ENCODE data around the gene ADAM12.

Gene ADAM12

DNA sequence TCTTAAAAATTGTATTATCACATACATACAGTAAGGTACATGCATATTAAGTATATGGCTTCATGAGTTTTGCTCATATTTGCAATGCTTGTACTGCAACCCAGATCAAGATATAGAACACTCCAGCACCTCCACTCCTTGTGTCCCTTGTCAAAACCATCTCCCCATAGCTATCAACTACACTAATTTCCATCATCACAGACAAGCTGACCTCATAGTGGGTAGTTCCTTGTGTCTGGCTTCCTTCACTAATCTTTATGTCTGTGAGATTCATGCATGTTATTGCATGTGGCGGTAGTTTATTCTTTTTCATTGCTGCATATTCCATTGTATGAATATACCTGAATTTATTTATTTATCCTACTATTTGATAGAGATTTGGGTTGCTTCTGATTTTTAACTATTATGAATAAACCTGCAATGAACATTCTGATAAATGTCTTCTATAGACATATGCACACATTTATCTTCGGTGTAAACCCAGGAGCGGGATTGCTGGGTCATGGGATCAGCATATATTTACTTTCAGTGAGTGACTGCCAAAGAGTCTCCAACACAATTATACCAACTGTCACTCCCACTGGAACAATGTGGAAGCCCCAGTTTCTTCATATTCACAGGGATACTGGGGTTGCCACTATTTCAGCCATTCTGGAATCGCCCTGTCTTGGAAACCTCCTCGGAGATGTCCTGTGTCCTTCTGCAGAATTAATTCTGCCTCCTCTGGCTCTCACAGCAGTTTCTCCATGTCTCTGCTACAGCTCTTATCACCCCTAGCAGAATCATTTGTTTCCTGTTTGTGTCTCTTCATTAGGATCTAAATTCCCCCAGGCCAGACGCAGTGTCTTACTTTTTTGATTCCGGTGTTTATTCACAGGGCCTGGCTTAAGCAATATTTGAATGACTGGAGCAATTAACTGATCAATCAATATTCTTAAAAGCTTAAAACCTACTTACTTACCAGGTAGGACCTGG lies 14.7 kb upstream of the ADAM12 start:
- H3K4me3 ChIP-seq (ENCODE audit: insufficient read depth, low read depth, low read length), result no peak overlapping the region
- H3K27ac ChIP-seq (ENCODE audit: insufficient read depth, low read depth, low read length, poor library complexity, severe bottlenecking), result no peak overlapping the region
- WGBS, 2 experiments, result 88 to 92% methylated on average over 6 of the region's 7 CpGs
- H3K36me3 ChIP-seq (ENCODE audit: control insufficient read depth, insufficient read depth, low read length), result no peaks in the 10 kb centered on the region
- no peaks in the 10 kb centered on the region for H3K9me3 ChIP-seq (ENCODE audit: control insufficient read depth, low read length)
- no peaks in the 10 kb centered on the region for H3K4me1 ChIP-seq (ENCODE audit: control insufficient read depth, insufficient read depth, low read length)
- H3K27me3 ChIP-seq (ENCODE audit: control insufficient read depth, insufficient read depth, low read length, poor library complexity, severe bottlenecking), result no peaks in the 10 kb centered on the region

DNA sequence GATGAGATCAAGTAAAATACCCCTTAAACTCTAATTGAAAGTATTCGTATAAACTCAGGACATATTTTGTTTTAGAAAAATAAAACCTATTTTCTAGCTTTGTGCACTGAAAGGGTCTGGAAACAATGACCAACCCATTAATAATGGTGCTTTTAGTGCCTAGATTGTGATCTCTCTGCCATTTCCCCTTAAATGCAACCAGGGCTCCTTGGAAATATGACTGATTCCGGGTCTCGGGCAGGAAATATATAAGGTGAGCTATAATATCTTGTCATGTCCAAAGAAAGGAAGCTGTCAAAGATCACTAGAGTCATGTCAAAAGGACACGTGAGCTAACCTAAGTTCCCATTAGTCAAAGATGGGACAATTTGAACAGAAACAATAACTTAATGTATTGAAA lies 12.4 kb upstream of the ADAM12 start:
- Histone ChIP-seq H3K4me3 (ENCODE audit: insufficient read depth, low read depth, low read length) (no peak overlapping the region), H3K27me3 (ENCODE audit: control insufficient read depth, insufficient read depth, low read length, poor library complexity, severe bottlenecking) (no peaks in the 10 kb centered on the region), H3K27ac (ENCODE audit: insufficient read depth, low read depth, low read length, poor library complexity, severe bottlenecking) (no peak overlapping the region), H3K9me3 (ENCODE audit: control insufficient read depth, low read length) (no peaks in the 10 kb centered on the region), H3K36me3 (ENCODE audit: control insufficient read depth, insufficient read depth, low read length) (no peaks in the 10 kb centered on the region), H3K4me1 (ENCODE audit: control insufficient read depth, insufficient read depth, low read length) (no peaks in the 10 kb centered on the region)
- 96 to 100% methylated on average over 3 to 4 of the region's 4 CpGs for WGBS, 2 experiments

- Histone ChIP-seq H3K27ac (ENCODE audit: insufficient read depth, low read depth, low read length, poor library complexity, severe bottlenecking) (no peak overlapping the region), H3K4me1 (ENCODE audit: control insufficient read depth, insufficient read depth, low read length) (no peaks in the 10 kb centered on the region), H3K9me3 (ENCODE audit: control insufficient read depth, low read length) (no peaks in the 10 kb centered on the region), H3K27me3 (ENCODE audit: control insufficient read depth, insufficient read depth, low read length, poor library complexity, severe bottlenecking) (no peaks in the 10 kb centered on the region), H3K4me3 (ENCODE audit: insufficient read depth, low read depth, low read length) (no peak overlapping the region), H3K36me3 (ENCODE audit: control insufficient read depth, insufficient read depth, low read length) (no peaks in the 10 kb centered on the region)
- 83 to 91% methylated on average over 3 to 4 of the region's 4 CpGs for WGBS, 2 experiments
Measured at GRCh38 chr10:126398924-126399323, 10.6 kb upstream of the ADAM12 start.

DNA sequence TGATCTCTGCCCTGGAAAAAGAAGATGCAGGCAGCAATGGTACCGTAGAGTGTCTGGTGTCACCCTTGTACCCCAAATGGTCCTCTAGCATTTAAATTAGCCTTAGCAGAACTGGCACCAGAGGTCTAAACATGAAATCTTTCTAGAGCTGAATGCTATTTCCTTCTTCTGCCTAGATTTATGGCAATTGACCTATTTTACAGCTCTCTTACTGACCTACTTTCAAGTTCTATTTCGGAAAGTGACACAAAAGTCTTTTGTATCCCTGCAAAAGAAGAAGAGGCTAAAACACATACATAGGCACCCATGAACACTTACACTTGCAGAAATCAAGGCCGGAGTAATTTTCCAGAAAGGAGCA lies 10.1 kb upstream of the ADAM12 start:
- WGBS, 2 experiments, result 82 to 88% methylated on average over 2 to 3 of the region's 3 CpGs
- H3K4me3 ChIP-seq (ENCODE audit: insufficient read depth, low read depth, low read length), result no peak overlapping the region

GRCh38 chr10:126397640-126398382 lies 9.5 kb upstream of the ADAM12 start:
- WGBS, 2 experiments, result 62 to 64% methylated on average over 4 of the region's 4 CpGs
- Histone ChIP-seq H3K27me3 (ENCODE audit: control insufficient read depth, insufficient read depth, low read length, poor library complexity, severe bottlenecking) (no peaks in the 10 kb centered on the region), H3K9me3 (ENCODE audit: control insufficient read depth, low read length) (no peaks in the 10 kb centered on the region), H3K27ac (ENCODE audit: insufficient read depth, low read depth, low read length, poor library complexity, severe bottlenecking) (no peak overlapping the region), H3K4me3 (ENCODE audit: insufficient read depth, low read depth, low read length) (no peak overlapping the region), H3K36me3 (ENCODE audit: control insufficient read depth, insufficient read depth, low read length) (no peaks in the 10 kb centered on the region), H3K4me1 (ENCODE audit: control insufficient read depth, insufficient read depth, low read length) (no peaks in the 10 kb centered on the region)

More for the DNA sequence above, 10.1 kb upstream of the ADAM12 start:
- H3K4me1 ChIP-seq (ENCODE audit: control insufficient read depth, insufficient read depth, low read length), result no peaks in the 10 kb centered on the region
- no peaks in the 10 kb centered on the region for H3K36me3 ChIP-seq (ENCODE audit: control insufficient read depth, insufficient read depth, low read length)
- H3K9me3 ChIP-seq (ENCODE audit: control insufficient read depth, low read length), result no peaks in the 10 kb centered on the region
- H3K27me3 ChIP-seq (ENCODE audit: control insufficient read depth, insufficient read depth, low read length, poor library complexity, severe bottlenecking), result no peaks in the 10 kb centered on the region
- H3K27ac ChIP-seq (ENCODE audit: insufficient read depth, low read depth, low read length, poor library complexity, severe bottlenecking), result no peak overlapping the region

DNA sequence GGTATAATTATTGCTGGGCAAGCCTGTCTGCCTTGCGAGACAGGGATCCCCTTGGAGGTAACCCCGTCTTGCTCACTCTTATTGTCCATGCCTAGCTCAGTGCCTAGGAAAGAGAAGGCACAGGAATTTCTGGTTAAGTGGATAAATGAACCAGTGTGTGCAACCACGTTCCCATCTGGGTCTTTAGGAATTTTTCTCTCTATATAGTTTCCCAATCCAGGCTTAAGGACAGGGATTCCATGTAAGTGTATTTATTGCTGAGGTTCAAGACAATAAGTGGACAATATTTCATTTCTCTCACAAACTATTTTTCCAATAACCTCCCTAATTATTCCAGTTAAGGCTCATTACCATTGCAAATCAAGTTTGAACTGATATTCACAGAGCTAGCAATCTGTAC lies 8.9 kb upstream of the ADAM12 start:
- no peaks in the 10 kb centered on the region for H3K9me3 ChIP-seq (ENCODE audit: control insufficient read depth, low read length)
- no peak overlapping the region for H3K4me3 ChIP-seq (ENCODE audit: insufficient read depth, low read depth, low read length)
- 94 to 97% methylated on average over 3 of the region's 3 CpGs for WGBS, 2 experiments
- no peaks in the 10 kb centered on the region for H3K4me1 ChIP-seq (ENCODE audit: control insufficient read depth, insufficient read depth, low read length)
- H3K27ac ChIP-seq (ENCODE audit: insufficient read depth, low read depth, low read length, poor library complexity, severe bottlenecking), result no peak overlapping the region
- H3K36me3 ChIP-seq (ENCODE audit: control insufficient read depth, insufficient read depth, low read length), result no peaks in the 10 kb centered on the region
- H3K27me3 ChIP-seq (ENCODE audit: control insufficient read depth, insufficient read depth, low read length, poor library complexity, severe bottlenecking), result no peaks in the 10 kb centered on the region

GRCh38 chr10:126394948-126395347 lies 6.7 kb upstream of the ADAM12 start:
- 91 to 92% methylated on average over 2 of the region's 2 CpGs for WGBS, 2 experiments

DNA sequence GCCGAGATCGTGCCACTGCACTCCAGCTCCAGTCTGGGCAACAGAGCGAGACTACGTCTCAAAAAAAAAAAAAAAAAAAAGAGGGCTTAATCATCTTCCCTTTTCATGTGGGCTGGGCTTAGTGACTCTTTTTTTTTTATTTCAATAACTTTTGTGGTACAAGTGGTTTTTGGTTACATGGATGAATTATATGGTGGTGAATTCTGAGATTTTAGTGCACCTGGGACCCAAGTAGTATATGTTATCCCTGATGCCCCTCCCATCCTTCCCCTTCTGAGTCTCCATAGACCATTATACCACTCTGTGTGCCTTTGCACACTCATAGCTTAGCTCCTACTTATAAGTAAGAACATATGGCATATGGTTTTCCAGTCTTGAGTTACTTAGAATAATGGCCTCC lies 4.8 kb upstream of the ADAM12 start:
- Histone ChIP-seq H3K27me3 (ENCODE audit: control insufficient read depth, insufficient read depth, low read length, poor library complexity, severe bottlenecking) (peaks cover 17% of the 10 kb centered on the region), H3K36me3 (ENCODE audit: control insufficient read depth, insufficient read depth, low read length) (no peaks in the 10 kb centered on the region), H3K4me1 (ENCODE audit: control insufficient read depth, insufficient read depth, low read length) (no peaks in the 10 kb centered on the region), H3K4me3 (ENCODE audit: insufficient read depth, low read depth, low read length) (no peak overlapping the region), H3K9me3 (ENCODE audit: control insufficient read depth, low read length) (no peaks in the 10 kb centered on the region), H3K27ac (ENCODE audit: insufficient read depth, low read depth, low read length, poor library complexity, severe bottlenecking) (no peak overlapping the region)
- 86 to 92% methylated on average over 4 of the region's 4 CpGs for WGBS, 2 experiments

More at GRCh38 chr10:126394948-126395347, 6.7 kb upstream of the ADAM12 start:
- H3K4me3 ChIP-seq (ENCODE audit: insufficient read depth, low read depth, low read length), result no peak overlapping the region
- H3K27ac ChIP-seq (ENCODE audit: insufficient read depth, low read depth, low read length, poor library complexity, severe bottlenecking), result no peak overlapping the region
- no peaks in the 10 kb centered on the region for H3K36me3 ChIP-seq (ENCODE audit: control insufficient read depth, insufficient read depth, low read length)
- no peaks in the 10 kb centered on the region for H3K4me1 ChIP-seq (ENCODE audit: control insufficient read depth, insufficient read depth, low read length)
- no peaks in the 10 kb centered on the region for H3K9me3 ChIP-seq (ENCODE audit: control insufficient read depth, low read length)
- H3K27me3 ChIP-seq (ENCODE audit: control insufficient read depth, insufficient read depth, low read length, poor library complexity, severe bottlenecking), result no peaks in the 10 kb centered on the region

- WGBS, 2 experiments, result 96% methylated on average over 8 of the region's 8 CpGs
- H3K36me3 ChIP-seq (ENCODE audit: control insufficient read depth, insufficient read depth, low read length), result no peaks in the 10 kb centered on the region
- no peaks in the 10 kb centered on the region for H3K9me3 ChIP-seq (ENCODE audit: control insufficient read depth, low read length)
- no peak overlapping the region for H3K27ac ChIP-seq (ENCODE audit: insufficient read depth, low read depth, low read length, poor library complexity, severe bottlenecking)
- H3K4me1 ChIP-seq (ENCODE audit: control insufficient read depth, insufficient read depth, low read length), result no peaks in the 10 kb centered on the region
- no peak overlapping the region for H3K4me3 ChIP-seq (ENCODE audit: insufficient read depth, low read depth, low read length)
- H3K27me3 ChIP-seq (ENCODE audit: control insufficient read depth, insufficient read depth, low read length, poor library complexity, severe bottlenecking), result peaks cover 23% of the 10 kb centered on the region
Measured at GRCh38 chr10:126392469-126392868, 4.2 kb upstream of the ADAM12 start.

DNA sequence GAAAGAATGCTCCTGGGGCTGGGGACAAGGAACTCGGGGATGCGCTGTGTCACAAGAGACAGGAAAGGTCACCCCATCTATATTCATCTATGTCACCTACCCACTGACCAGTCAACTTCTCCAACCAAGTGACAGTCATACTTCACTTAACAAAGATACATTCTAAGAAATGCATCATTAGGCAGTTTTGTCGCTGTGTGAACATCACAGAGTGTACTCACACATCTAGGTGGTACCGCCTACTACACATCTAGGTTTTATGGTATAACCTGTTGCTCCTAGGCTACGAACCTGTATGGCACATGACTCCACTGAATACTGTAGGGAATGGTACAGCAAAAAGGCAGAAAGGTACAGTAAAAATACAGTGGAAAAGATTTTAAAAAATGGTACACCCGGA lies 3.8 kb upstream of the ADAM12 start:
- no peaks in the 10 kb centered on the region for H3K9me3 ChIP-seq (ENCODE audit: control insufficient read depth, low read length)
- no peaks in the 10 kb centered on the region for H3K4me1 ChIP-seq (ENCODE audit: control insufficient read depth, insufficient read depth, low read length)
- no peak overlapping the region for H3K4me3 ChIP-seq (ENCODE audit: insufficient read depth, low read depth, low read length)
- 96 to 97% methylated on average over 6 of the region's 6 CpGs for WGBS, 2 experiments
- H3K36me3 ChIP-seq (ENCODE audit: control insufficient read depth, insufficient read depth, low read length), result no peaks in the 10 kb centered on the region
- peaks cover 27% of the 10 kb centered on the region for H3K27me3 ChIP-seq (ENCODE audit: control insufficient read depth, insufficient read depth, low read length, poor library complexity, severe bottlenecking)
- no peak overlapping the region for H3K27ac ChIP-seq (ENCODE audit: insufficient read depth, low read depth, low read length, poor library complexity, severe bottlenecking)

Data from ectodermal cell (in vitro differentiated cells).